PC-3 (cell line): Measurements from ENCODE around the gene TTC24. TPM values are rescaled to one million over a fixed set of nuclear protein-coding genes. Genes with fewer than 3 reads are reported as not detected.
A peak's percentile ranks its signal among the peaks of the same experiment; 100 is the strongest.

ENCODE experiments used
- ATAC-seq: fragments of 200-7000 bp; cut with Tn5 transposase; 2 replicates; pipeline ENCODE4 v1.9.1; 2020; ENCODE audit warnings: mild to moderate bottlenecking, moderate library complexity
- BruUV-seq: library from RNA; stranded (reverse); fragments of 400-500 nt; replicated peaks from 2 replicates; lab custom pipeline; 2021; lab: Mats Ljungman, UMichigan
- CTCF ChIA-PET: fragments of 300-600 bp; sonication (Branson Sonifier 250); formaldehyde crosslinking; loops from one replicate; lab custom pipeline; 2022; ENCODE audit warnings: antibody characterized with exemption; lab: Charles Lee
- POLR2A ChIA-PET: fragments of 300-600 bp; sonication (Branson Sonifier 250); formaldehyde crosslinking; loops from one replicate; lab custom pipeline; 2022; ENCODE audit warnings: antibody characterized with exemption; ENCODE audit not compliant: unreplicated experiment; lab: Charles Lee
- DNase-seq: peaks from one replicate; pipeline ENCODE4 v3.0.0-alpha.2; 2015
- H2AFZ ChIP-seq: fragments of 300-600 bp; sonication (generic); 2 replicates; pipeline ENCODE4 v1.6.0; 2016; ENCODE audit warnings: antibody characterized with exemption, low read length
- H3F3A ChIP-seq: fragments of 300-600 bp; sonication (generic); one replicate; pipeline ENCODE4 v1.6.0; 2017; ENCODE audit warnings: antibody characterized with exemption, low read length, control low read depth, mild to moderate bottlenecking; ENCODE audit not compliant: unreplicated experiment
- H3K27ac ChIP-seq: fragments of 300-600 bp; sonication (generic); 2 replicates; pipeline ENCODE4 v1.5.1; 2016; ENCODE audit warnings: mild to moderate bottlenecking, low read length
- H3K27me3 ChIP-seq: fragments of 300-600 bp; sonication (generic); 2 replicates; pipeline ENCODE4 v1.6.1; 2016; ENCODE audit warnings: low read length, mixed read lengths
- H3K36me3 ChIP-seq: fragments of 300-600 bp; sonication (generic); 2 replicates; pipeline ENCODE4 v1.6.1; 2016; ENCODE audit warnings: low read depth, mixed run types, low read length, mixed read lengths
- H3K4me1 ChIP-seq: fragments of 300-600 bp; sonication (generic); 2 replicates; pipeline ENCODE4 v1.5.1; 2016; ENCODE audit warnings: low read length; ENCODE audit not compliant: insufficient read depth
- H3K4me2 ChIP-seq: fragments of 300-600 bp; sonication (generic); 2 replicates; pipeline ENCODE4 v1.6.0; 2016; ENCODE audit warnings: low read length
- H3K4me3 ChIP-seq: fragments of 300-600 bp; sonication (generic); 2 replicates; pipeline ENCODE4 v1.5.1; 2016; ENCODE audit warnings: mild to moderate bottlenecking, low read length, mixed read lengths
- H3K79me2 ChIP-seq: fragments of 300-600 bp; sonication (generic); 2 replicates; pipeline ENCODE4 v1.6.1; 2017; ENCODE audit warnings: low read length, mixed read lengths
- H3K9ac ChIP-seq: fragments of 300-600 bp; sonication (generic); 2 replicates; pipeline ENCODE4 v1.6.0; 2016; ENCODE audit warnings: mild to moderate bottlenecking, low read length
- H3K9me2 ChIP-seq: fragments of 300-600 bp; sonication (generic); replicated peaks from 2 replicates; pipeline ENCODE4 v1.6.1; 2016; ENCODE audit warnings: mixed run types, low read length, mixed read lengths
- H3K9me3 ChIP-seq: fragments of 300-600 bp; sonication (generic); 2 replicates; pipeline ENCODE4 v1.6.1; 2016; ENCODE audit warnings: low read length, mixed read lengths
- H4K20me1 ChIP-seq: fragments of 300-600 bp; sonication (generic); 2 replicates; pipeline ENCODE4 v1.6.1; 2016; ENCODE audit warnings: low read length, mixed read lengths
- CTCF ChIP-seq: fragments of 300-600 bp; sonication (generic); conservative IDR thresholded peaks from 2 replicates; pipeline ENCODE4 v1.5.1; 2017; ENCODE audit warnings: antibody characterized with exemption, low read depth, mild to moderate bottlenecking, low read length
- EZH2 ChIP-seq: fragments of 300-600 bp; sonication (generic); IDR thresholded peaks from one replicate; pipeline ENCODE4 v1.6.1; 2017; ENCODE audit warnings: antibody characterized with exemption, mild to moderate bottlenecking, low read length; ENCODE audit not compliant: unreplicated experiment
- EZH2phosphoT487 ChIP-seq: fragments of 300-600 bp; sonication (generic); IDR thresholded peaks from 2 replicates; pipeline ENCODE4 v1.6.1; 2018; ENCODE audit warnings: mild to moderate bottlenecking, antibody characterized with exemption, low read length, borderline replicate concordance
- intact Hi-C: fragments of 100-400 bp; cut with micrococcal nuclease; formaldehyde crosslinking; loops from 2 replicates; pipeline ENCODE4 v1.9.0; 2023
- total RNA-seq: library from RNA; depleted of rRNA; stranded (reverse); fragments of >200 nt; gene quantifications from 2 replicates; pipeline ENCODE4 v1.2.3, GENCODE V29; 2014

The TTC24 gene
- total RNA-seq, 1 experiment from 2014 or later = not detected

GRCh38 chr1:156598731-156599432 lies 19.4 kb downstream of the TTC24 start:
- TF ChIP-seq EZH2phosphoT487 = no peak
- no peak for TF ChIP-seq CTCF
- no peak for TF ChIP-seq EZH2
- Histone ChIP-seq H3K36me3 (peaks cover 53% of the 10 kb centered on the region), H3K27ac (no peak overlapping the region), H3K4me2 (no peak overlapping the region), H3K4me1 (peaks cover 20% of the 10 kb centered on the region), H3K79me2 (peaks cover 43% of the 10 kb centered on the region), H3K9me2 (no peaks in the 10 kb centered on the region), H3K27me3 (no peaks in the 10 kb centered on the region), H4K20me1 (no peaks in the 10 kb centered on the region), H3K9ac (no peak overlapping the region), H2AFZ (no peak overlapping the region), H3K4me3 (no peak overlapping the region), H3K9me3 (no peaks in the 10 kb centered on the region), H3F3A (no peaks in the 10 kb centered on the region)
- no TSS peak for BruUV-seq
- intact Hi-C loops = no loop called here
- DNase-seq = no peak
- ATAC-seq = no peak
- ChIA-PET CTCF (no interaction called here), POLR2A (no interaction called here)

GRCh38 chr1:156599811-156600210 lies 20.3 kb downstream of the TTC24 start:
- TF ChIP-seq EZH2 = no peak
- no peak; the same call in 1 of the 2 replicates for TF ChIP-seq CTCF
- TF ChIP-seq EZH2phosphoT487 = no peak
- Histone ChIP-seq H3K27ac (no peak overlapping the region), H3K4me3 (peak overlapping the region; percentile 94), H3K9me2 (no peaks in the 10 kb centered on the region), H3K9ac (no peak overlapping the region), H3K36me3 (peaks cover 45% of the 10 kb centered on the region), H3K27me3 (no peaks in the 10 kb centered on the region), H4K20me1 (no peaks in the 10 kb centered on the region), H3K4me1 (peaks cover 20% of the 10 kb centered on the region), H3K79me2 (peaks cover 43% of the 10 kb centered on the region), H3K4me2 (peak overlapping the region; percentile 93), H3K9me3 (no peaks in the 10 kb centered on the region), H2AFZ (no peak overlapping the region), H3F3A (no peaks in the 10 kb centered on the region)
- intact Hi-C loops = no loop called here
- peak; percentile 45 for ATAC-seq
- peak; percentile 64 for DNase-seq
- POLR2A ChIA-PET = interaction anchor here (0.5 kb wide), 1 partner anchor 141 kb away, joined by 3 read pairs; the partner anchor contains the start of gene MRPL24
- CTCF ChIA-PET = no interaction called here
- BruUV-seq = no TSS peak

GRCh38 chr1:156600733-156601121 lies 21.2 kb downstream of the TTC24 start:
- DNase-seq (no peak), ATAC-seq (peak; percentile 4)
- POLR2A ChIA-PET = no interaction called here
- peaks cover 36% of the 10 kb centered on the region for H3K36me3 ChIP-seq
- peak overlapping the region; percentile 93 for H3K4me2 ChIP-seq
- no peaks in the 10 kb centered on the region for H3F3A ChIP-seq
- no peaks in the 10 kb centered on the region for H3K9me2 ChIP-seq
- peak overlapping the region; percentile 94 for H3K4me3 ChIP-seq
- peak overlapping the region; percentile 53 for H3K27ac ChIP-seq
- no peak for TF ChIP-seq CTCF
- TF ChIP-seq EZH2 = no peak
- TF ChIP-seq EZH2phosphoT487 = no peak
- CTCF ChIA-PET = no interaction called here
- peak overlapping the region; percentile 99 for H2AFZ ChIP-seq
- intact Hi-C loops = no loop called here
- H3K9ac ChIP-seq = peak overlapping the region; percentile 92
- H3K27me3 ChIP-seq = no peaks in the 10 kb centered on the region
- no TSS peak for BruUV-seq
- H3K79me2 ChIP-seq = peaks cover 43% of the 10 kb centered on the region
- peaks cover 20% of the 10 kb centered on the region for H3K4me1 ChIP-seq
- no peaks in the 10 kb centered on the region for H4K20me1 ChIP-seq
- H3K9me3 ChIP-seq = no peaks in the 10 kb centered on the region
